Measurements from ENCODE around the gene TLR2.
"Not testable (repeated sequence)": the region's sequence is repeated elsewhere in the genome, so short reads cannot be mapped to it uniquely, and the experiment has no call there.

The TLR2 gene

DNA sequence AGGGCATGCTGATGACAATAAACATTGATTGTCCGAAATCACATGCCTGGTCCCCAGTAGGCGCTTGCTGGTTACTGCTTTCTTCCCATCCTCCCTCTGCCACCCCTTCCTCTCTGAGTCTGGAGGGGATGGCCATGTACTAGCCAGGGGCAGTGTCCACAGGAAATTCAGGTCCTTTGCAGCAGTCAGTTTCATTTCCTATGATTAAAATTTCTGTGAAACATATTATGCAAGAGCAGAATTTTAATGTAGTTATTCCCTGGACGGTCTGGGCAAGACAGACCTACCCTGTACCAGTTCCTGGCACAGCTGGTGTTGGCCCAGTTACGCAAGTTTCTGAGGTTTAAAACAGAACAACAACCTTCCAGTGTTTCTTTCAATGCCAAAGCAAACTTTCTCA, 28.2 kb upstream of the TLR2 start:
- DNase-seq (ENCODE audit: low read depth in 4 of 4, low spot score in 1 of 4), result no peak

DNA sequence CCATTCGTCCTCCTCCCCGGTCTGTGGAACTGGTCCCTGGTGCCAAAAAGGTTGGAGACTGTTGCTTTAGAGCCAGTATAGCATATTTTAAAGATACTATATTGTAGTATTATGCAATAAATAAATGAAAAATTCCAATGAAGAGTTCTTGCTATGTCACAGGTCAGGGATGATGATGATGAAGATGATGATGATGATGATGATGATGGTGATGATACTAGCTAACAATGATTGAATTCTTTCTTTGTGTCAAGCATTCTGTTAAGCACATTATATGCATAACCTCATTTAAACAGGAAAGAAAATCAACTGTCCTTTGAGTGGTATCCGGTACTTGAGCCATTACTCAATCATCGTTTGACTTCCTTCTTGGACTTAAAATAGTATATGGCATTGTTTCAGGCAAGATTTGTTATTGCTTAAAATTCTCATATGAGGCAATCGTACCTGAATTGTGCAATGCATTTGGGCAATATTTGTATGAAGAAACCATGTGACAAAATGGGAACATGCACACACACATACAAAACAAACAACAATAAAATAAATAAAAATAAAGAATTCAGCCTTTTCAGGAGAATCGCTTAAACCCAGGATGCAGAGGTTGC, 22.8 kb upstream of the TLR2 start:
- no peak for DNase-seq (ENCODE audit: low read depth in 4 of 4, low spot score in 1 of 4)

DNA sequence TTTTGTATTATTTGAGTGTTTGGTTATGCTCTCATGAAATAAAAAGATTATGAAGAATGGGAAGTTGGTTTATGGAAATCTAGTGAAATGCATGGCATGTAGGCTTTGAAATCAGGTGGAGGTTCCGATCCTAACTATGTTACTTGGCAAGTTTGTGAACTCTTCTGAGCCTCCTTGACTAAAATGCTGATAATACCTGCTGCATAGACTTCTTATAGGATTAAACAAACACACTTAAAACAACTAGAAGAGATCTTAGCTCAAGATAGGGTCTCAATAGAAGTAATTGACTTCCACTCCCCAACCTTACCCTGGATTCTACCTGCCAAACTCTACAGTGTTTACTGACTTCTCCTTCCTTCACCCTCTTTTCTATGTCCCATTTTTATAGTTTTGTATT, 22.2 kb upstream of the TLR2 start:
- no peak for DNase-seq (ENCODE audit: low read depth in 4 of 4, low spot score in 1 of 4)

DNA sequence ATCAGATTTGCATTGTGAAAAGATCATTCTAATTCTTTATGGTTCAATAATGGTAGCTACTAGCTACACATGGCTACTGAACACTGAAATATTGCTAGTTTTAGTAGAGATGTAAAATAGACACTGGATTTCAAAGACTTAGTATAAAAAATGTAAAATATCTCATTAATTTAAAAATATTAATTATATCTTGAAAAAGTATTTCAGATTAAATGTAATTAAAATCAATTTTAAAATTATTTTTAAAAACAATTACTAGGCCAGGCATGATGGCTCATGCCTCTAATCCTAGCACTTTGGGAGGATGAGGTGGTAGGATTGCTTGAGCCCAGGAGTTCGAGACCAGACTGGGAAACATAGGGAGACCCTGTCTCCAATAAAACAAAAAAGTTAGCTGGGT, 20.4 kb upstream of the TLR2 start:
- no peak for DNase-seq (ENCODE audit: low read depth in 4 of 4, low spot score in 1 of 4)

DNA sequence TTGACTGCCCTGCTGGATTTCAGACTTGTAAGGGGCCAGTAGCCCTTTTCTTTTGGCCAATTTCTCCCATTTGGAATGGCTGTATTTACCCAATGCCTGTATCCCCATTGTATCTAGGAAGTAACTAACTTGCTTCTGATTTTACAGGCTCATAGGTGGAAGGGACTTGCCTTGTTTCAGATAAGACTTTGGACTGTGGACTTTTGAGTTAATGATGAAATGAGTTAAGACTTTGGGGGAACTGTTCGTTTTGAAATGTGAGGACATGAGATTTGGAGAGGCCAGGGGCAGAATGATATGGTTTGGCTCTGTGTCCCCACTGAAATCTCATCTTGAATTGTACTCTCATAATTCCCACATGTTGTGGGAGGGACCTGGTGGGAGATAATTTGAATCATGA, 17.6 kb upstream of the TLR2 start:
- not testable (repeated sequence) for DNase-seq (ENCODE audit: low read depth in 4 of 4, low spot score in 1 of 4)

DNA sequence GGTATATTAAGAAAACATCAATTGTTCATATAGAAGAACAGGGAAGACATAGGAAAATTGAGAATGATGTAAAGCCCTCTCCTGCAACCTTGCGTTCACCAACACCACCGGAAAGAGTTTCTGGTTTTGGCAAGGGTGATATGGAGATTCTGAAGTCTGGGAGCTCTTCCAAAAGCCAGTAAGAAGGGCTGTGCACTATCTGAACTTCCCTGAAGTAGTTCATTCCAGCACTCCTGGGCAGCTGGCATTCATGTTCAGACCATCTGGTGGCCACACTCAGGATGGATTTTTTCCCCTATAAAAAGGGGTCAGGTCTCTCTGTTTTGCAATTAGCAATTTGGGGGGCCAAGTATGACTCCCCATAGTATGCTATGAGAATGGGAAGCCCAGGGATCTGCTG, 15.4 kb upstream of the TLR2 start:
- no peak for DNase-seq (ENCODE audit: low read depth in 4 of 4, low spot score in 1 of 4)

DNA sequence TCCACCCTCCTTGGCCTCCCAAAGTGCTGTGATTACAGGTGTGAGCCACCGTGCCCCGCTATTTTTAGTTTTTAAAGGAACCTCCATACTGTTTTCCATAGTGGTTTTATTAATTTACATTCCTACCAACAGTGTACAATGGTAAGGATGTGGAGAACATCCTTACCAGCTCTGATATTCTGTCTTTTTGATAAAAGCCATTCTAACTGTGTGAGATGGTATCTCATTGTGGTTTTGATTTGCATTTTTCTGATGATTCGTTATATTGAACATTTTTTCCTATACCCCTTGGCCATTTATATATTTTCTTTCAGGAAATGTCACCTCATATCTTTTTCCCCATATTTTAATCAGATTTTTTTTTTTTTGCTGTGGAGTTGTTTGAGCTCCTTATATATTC, 14.2 kb upstream of the TLR2 start:
- no peak for DNase-seq (ENCODE audit: low read depth in 4 of 4, low spot score in 1 of 4)

DNA sequence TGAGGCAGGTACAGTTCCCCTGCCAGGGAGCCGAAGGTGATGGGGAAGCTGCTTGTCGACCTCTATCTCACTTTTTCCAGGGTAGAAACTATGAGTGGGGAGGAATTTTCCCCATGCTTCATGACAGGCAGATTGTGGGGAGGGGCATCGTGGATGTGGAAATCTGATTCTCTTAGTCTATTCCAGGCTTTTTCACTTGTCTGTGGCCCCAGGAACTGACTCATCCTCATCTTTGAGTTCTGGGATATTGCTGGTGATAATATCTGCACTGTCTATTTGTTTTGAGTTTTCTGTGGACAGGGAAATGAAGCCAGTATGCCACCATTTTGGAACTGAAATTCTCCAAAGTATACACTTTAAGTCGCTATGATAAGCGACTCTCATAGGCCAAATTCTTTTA, 7.6 kb upstream of the TLR2 start:
- no peak for DNase-seq (ENCODE audit: low read depth in 4 of 4, low spot score in 1 of 4)

DNA sequence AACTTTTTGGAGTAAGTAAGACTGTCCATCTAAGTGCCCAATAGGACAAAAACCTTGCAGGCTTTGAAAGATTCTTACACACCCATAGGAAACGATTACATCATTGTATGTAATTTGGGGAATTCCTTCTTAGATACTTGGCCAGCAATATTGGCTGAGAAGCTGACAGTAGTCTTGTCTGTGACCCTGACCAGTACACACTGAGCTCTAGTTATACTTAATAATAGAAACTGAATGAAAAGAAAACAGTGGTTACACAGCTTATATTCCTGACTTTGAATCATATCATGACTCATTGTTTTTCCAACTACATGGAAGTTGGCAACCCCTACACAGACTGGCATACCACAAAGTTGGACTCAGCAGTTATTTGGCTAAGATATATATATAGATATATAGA, 7.1 kb upstream of the TLR2 start:
- DNase-seq (ENCODE audit: low read depth in 4 of 4, low spot score in 1 of 4), result no peak

DNA sequence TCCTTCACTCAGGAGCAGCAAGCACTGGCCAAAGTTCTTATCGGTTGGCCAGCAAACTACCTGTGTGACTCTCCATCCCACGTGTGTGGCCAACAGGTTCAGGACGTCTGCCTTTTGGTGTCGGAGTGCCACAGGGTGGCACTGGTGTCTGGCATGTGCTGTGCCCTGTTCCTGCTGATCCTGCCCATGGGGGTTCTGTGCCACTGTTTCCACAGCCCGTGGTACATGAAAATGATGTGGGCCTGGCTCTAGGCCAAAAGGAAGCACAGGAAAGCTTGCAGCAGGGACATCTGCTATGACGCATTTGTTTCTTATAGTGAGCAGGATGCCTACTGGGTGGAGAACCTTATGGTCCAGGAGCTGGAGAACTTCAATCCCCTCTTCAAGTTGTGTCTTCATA, 4.6 kb upstream of the TLR2 start:
- DNase-seq (ENCODE audit: low read depth in 4 of 4, low spot score in 1 of 4), result no peak

DNA sequence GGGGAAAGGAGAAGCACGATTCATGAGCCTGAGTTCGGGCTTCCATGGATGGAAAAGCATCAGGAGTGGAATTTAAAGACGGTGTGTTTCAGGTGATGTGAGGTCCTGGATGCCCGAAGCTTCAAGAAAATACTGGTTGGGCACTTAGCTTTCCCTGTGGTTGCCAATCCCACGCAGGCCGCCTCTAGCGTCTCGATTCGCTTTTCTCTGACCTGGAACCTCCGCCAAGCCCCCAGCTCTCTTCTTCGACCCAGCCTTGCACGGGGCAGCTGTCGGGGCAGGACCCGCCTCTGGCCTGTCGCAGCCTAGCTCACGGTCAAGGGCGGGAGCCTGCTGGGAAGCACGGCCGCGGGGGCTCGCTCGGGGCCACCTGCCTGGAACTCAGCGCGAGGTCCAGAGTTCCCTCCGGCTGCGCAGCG, 308 bp upstream of the TLR2 start:
- no peak for DNase-seq (ENCODE audit: low read depth in 4 of 4, low spot score in 1 of 4)

DNA sequence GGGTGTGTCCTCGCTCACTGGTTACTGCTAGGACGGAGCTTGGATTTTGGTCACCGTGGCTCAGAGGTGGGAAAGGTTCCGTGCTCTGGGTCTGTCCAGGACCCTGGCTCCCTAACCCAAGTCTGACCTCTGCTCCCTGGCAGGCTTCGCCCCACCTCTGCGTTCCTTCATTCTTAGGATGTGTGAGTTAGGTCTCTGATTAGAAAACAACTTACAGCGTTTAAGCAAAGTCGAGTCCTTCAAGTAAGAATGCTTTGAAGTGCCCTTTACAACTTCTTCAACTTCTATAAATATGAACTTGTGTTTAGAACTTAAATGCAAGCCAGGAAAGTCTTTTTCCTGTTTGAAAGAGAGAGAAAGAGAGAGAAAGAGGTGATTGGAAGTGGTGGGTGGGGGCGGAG, 891 bp downstream of the TLR2 start:
- peak in 1 of 4 experiments; percentile 4 for DNase-seq (ENCODE audit: low read depth in 4 of 4, low spot score in 1 of 4)

DNA sequence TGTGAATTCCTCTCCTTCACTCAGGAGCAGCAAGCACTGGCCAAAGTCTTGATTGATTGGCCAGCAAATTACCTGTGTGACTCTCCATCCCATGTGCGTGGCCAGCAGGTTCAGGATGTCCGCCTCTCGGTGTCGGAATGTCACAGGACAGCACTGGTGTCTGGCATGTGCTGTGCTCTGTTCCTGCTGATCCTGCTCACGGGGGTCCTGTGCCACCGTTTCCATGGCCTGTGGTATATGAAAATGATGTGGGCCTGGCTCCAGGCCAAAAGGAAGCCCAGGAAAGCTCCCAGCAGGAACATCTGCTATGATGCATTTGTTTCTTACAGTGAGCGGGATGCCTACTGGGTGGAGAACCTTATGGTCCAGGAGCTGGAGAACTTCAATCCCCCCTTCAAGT, 20.4 kb downstream of the TLR2 start:
- no peak for DNase-seq (ENCODE audit: low read depth in 4 of 4, low spot score in 1 of 4)

DNA sequence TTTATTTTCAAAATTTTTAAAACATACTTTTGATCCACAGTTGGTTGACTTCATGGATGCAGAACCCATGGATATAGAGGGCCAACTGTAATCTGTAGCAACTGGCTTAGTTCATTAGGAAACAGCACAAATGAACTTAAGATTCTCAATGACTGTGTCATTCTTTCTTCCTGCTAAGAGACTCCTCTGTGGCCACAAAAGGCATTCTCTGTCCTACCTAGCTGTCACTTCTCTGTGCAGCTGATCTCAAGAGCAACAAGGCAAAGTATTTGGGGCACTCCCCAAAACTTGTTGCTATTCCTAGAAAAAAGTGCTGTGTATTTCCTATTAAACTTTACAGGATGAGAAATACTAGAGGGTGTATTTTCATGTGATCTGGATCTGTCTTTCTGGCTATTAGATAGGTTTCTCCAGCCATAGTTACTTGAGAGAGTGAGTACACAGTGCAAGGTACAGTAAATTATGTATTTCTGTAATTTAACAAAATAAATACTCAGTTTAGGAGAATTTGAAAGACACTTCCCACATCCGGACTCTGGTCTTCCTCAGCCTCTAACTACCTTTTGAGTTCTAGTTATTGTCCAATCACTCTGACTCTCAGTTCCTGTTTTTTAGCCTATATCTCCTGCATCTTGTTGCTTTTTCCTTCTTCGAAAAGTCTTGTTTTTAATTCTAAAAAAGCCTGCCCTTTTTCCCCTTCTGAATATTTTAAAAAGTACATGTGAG, 21.8 kb downstream of the TLR2 start:
- no peak for DNase-seq (ENCODE audit: low read depth in 4 of 4, low spot score in 1 of 4)

DNA sequence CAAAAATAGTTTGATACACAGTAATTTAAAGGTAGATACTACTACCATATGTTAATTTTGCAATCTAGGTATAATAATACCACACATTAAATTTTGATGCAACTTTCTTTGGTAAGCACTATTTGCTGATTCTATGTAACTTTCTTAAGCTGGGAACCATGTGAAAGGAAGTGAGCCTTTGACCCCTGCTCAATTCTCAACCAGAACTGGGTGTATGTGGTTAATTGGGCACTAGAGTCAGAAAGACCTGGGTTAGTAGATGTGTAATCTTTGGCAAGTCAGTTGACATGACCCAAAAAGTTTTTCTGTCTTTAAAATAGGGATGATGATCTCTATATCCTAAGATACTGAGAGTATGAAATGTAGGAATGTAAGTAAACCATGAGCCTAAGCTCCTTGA, 22.4 kb downstream of the TLR2 start:
- no peak for DNase-seq (ENCODE audit: low read depth in 4 of 4, low spot score in 1 of 4)

DNA sequence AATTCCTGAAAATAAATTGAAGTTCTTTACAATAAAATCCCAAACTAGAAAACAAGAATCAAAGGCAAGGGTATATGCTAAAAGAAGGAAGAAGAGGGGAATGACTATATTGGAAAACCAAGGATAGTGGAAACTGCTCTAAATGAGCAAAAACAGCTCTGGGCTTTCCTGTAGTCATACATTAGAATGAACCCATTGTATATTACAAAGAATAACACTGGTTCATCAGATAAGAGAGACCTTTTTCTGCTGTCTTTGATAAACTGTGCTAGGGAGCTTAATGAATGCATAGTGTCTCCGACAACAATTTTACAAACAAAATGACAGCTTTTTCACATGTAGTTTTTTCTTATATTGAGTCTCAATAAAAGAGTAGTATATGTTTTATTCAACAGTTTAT, 26.6 kb downstream of the TLR2 start:
- DNase-seq (ENCODE audit: low read depth in 4 of 4, low spot score in 1 of 4), result no peak

DNA sequence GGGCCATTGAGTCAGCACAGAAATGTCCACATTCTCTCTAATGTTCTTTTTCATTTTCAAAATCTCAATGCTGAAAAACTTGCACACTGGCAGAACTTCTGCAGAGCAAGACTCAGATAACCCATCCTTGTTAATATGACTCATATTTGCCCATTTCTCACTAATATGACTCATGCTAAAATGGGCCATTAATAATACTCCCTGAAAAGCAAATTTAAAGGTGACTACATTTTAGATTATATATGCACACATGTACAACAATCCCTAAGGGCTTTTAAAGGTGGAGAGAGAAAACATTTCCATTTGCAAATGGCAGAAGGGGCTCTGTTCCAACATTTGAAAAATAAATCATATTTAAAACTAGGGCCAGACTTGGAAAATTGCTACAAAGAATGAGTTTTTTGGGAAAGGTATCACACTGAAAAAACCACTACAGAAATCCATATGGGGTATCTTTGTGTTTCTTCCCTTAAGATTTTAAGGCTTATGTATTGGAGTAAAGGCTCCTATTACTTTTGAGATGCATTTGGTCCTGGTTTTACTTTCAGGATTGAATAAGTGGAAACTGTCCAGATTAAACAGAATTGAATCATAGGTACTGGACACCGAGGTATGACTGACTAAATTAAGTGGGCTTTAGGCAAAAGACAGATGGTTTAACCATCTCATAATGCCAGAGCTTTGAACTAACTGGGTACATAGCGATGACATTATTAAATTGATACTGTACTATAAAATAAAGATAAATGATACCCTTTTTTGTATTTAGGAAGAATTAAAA, 30.0 kb downstream of the TLR2 start:
- no peak for DNase-seq (ENCODE audit: low read depth in 4 of 4, low spot score in 1 of 4)

DNA sequence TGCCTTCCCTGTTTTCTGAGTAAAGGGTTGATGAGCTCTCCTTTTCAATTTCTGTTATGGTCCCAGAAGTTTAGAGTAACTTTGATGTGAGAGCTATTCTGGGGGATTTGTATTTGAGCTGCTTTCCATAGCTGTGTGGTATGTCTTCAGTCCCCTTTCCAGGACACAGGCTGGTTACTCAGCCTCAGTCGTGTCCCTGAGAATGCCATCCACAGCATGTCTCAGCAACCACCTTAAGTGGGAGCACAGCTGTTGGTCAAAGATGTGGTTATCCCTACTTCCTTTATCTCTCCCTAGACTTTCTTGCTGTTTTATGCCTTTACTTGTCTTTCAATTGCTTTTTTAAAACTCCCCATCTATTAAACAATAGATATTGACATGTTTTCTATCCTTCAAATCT, 38.0 kb downstream of the TLR2 start:
- DNase-seq (ENCODE audit: low read depth in 4 of 4, low spot score in 1 of 4), result no peak

DNA sequence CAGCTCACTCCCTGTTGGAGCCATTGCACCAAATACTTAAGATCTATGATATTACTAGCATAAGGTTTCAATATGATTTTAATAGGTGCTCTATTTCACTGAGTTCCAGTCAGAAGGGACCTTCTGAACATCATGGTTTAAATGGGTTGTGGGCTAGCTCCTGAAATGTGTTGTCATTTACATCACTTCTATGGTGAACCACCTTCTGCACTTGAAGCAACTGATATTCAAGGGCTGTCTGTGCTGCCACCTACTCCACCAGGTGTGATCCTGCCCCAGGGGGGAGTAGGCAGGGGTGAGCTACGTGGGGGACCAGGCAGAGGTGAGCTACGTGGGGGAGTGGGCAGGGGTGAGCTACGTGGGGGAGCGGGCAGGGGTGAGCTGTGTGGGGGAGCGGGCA, 40.5 kb downstream of the TLR2 start:
- no peak for DNase-seq (ENCODE audit: low read depth in 4 of 4, low spot score in 1 of 4)

DNA sequence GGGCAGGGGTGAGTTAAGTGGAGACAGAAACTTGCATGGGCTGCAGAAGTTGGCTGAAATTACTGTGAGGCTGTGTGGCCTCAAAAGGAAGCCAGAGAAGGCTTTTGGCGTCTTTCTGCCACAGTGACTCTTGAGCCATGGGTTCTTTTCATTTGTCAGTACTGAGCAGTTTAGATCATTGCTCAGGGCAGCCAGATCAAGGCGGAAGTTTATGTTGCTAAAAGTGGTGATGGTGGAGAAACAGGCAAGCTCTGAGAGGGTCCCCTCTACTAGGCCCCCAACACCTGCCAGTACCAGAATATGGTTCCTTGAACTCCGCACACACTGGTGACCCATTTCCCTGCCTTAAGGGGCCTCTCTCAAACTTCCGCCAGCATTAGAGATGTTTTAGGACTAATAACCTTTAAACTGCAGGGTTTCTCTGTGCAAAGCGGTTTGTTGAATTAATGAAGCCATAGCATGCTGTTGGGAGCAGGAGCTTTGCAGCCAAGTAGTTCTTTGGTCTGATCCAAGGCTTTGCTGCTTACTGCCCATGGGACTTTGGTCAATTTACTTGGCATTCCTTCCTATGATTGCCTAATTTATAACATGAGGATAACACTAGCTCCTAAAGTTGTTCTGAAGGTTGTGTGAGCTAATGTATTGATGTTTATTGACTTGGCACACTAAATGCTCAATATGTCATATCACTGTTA, 41.2 kb downstream of the TLR2 start:
- DNase-seq (ENCODE audit: low read depth in 4 of 4, low spot score in 1 of 4), result no peak

DNA sequence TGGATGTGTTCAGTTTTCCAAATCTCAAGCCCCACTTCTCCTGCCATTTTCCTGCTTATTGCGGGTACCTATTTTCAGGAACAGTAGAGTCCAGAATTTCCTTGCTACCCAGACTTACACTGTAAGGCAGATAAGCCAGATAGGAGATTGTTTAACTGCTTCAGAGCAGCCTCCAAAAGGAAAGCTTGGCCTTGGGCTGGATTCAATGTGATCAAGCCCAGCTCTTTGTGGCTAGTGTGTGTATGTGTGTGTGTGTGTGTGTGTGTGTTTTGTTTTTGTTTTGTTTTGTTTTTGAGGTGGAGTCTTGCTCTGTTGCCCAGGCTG, 41.7 kb downstream of the TLR2 start:
- no peak for DNase-seq (ENCODE audit: low read depth in 4 of 4, low spot score in 1 of 4)

DNA sequence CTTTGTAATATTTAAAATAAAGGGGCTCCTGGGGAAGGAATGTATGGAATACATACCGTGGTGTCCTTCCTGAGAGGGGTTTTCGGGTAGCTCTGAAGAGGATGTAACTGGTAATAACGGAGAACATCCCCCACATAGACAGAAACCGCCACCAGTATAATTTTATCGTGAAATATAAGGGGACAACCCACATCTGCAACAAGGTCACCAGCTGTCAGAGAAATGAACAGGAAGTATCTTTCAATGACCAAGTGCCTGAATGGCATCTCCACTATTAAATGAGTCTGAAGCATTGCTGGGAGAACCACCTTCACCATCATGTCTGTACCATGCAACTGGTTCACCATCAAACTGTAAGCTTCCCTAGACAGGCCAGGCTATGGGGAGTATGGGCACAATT, 44.1 kb downstream of the TLR2 start:
- no peak for DNase-seq (ENCODE audit: low read depth in 4 of 4, low spot score in 1 of 4)
